AG04450 (cell line): ENCODE measurements around the gene WSCD2. TPM values are rescaled to one million over a fixed set of nuclear protein-coding genes. Genes with fewer than 3 reads are reported as not detected.

ENCODE experiments used
- CTCF ChIA-PET: fragments of 300-600, 350-600 bp; formaldehyde crosslinking; extraction: SDS; loops from one replicate; lab custom pipeline; 2022; ENCODE audit warnings: antibody characterized with exemption, inconsistent platforms; lab: Charles Lee
- POLR2A ChIA-PET: fragments of 350-600 bp; formaldehyde crosslinking; extraction: SDS; loops from one replicate; lab custom pipeline; 2021; ENCODE audit warnings: antibody characterized with exemption, inconsistent platforms; lab: Yijun Ruan, JAX
- DNase-seq: peaks from one replicate; pipeline ENCODE4 v3.0.0-alpha.2; 2011; ENCODE audit warnings: low read depth, low spot score
- H3K27ac ChIP-seq: one replicate; pipeline ENCODE4 v1.5.1; 2012; ENCODE audit warnings: low read depth, low read length, control low read depth
- H3K27me3 ChIP-seq: one replicate; pipeline ENCODE4 v1.6.0; 2012; ENCODE audit warnings: low read length; ENCODE audit not compliant: control insufficient read depth, insufficient read depth
- H3K4me3 ChIP-seq: 2 replicates; pipeline ENCODE4 v1.5.1; 2011; ENCODE audit warnings: mild to moderate bottlenecking, low read depth, low read length, control low read depth
- H3K9me3 ChIP-seq: 2 replicates; pipeline ENCODE4 v1.5.1; 2012; ENCODE audit warnings: low read length; ENCODE audit not compliant: control insufficient read depth, insufficient read depth
- CTCF ChIP-seq: IDR thresholded peaks from 2 replicates; pipeline ENCODE4 v1.5.1; 2011; ENCODE audit warnings: low read depth, low read length, control low read depth, inconsistent platforms
- polyA plus RNA-seq: library from polyadenylated mRNA; depleted of rRNA; stranded (reverse); fragments of >200 nt; gene quantifications from 2 replicates; pipeline ENCODE4 v1.2.3, GENCODE V29; 2011

WSCD2 gene
- polyA plus RNA-seq, 1 experiment, result not detected

GRCh38 chr12:108266131-108266530 lies 137.0 kb downstream of the WSCD2 start:
- no peak for TF ChIP-seq CTCF
- no peak for DNase-seq
- Histone ChIP-seq H3K27ac (no peak overlapping the region), H3K9me3 (no peaks in the 10 kb centered on the region), H3K4me3 (no peak overlapping the region), H3K27me3 (no peaks in the 10 kb centered on the region)
- CTCF ChIA-PET, result no interaction called here
- POLR2A ChIA-PET, result no interaction called here

- TF ChIP-seq CTCF, result no peak
- no peaks in the 10 kb centered on the region for H3K27me3 ChIP-seq
- CTCF ChIA-PET, result interaction anchor here (0.6 kb wide), 1 partner anchor 682 kb away, joined by 3 read pairs; no protein-coding TSS in a partner anchor
- no peak for DNase-seq
- POLR2A ChIA-PET, result no interaction called here
- no peaks in the 10 kb centered on the region for H3K9me3 ChIP-seq
- H3K4me3 ChIP-seq, result no peak overlapping the region
- H3K27ac ChIP-seq, result no peak overlapping the region
These were observed 138.4 kb downstream of the WSCD2 start for GRCh38 chr12:108267450-108267849.

- H3K27me3 ChIP-seq, result no peaks in the 10 kb centered on the region
- H3K9me3 ChIP-seq, result no peaks in the 10 kb centered on the region
- no peak overlapping the region for H3K27ac ChIP-seq
- no peak for DNase-seq
- POLR2A ChIA-PET, result no interaction called here
- CTCF ChIA-PET, result no interaction called here
- H3K4me3 ChIP-seq, result no peak overlapping the region
- no peak for TF ChIP-seq CTCF
These were observed 139.3 kb downstream of the WSCD2 start for GRCh38 chr12:108268397-108268796.

- DNase-seq, result no peak
- POLR2A ChIA-PET, result no interaction called here
- CTCF ChIA-PET, result no interaction called here
- Histone ChIP-seq H3K9me3 (no peaks in the 10 kb centered on the region), H3K27me3 (no peaks in the 10 kb centered on the region), H3K4me3 (no peak overlapping the region), H3K27ac (no peak overlapping the region)
- no peak for TF ChIP-seq CTCF
These were observed 140.1 kb downstream of the WSCD2 start for GRCh38 chr12:108269224-108269623.

GRCh38 chr12:108270035-108270848 lies 141.2 kb downstream of the WSCD2 start:
- POLR2A ChIA-PET, result no interaction called here
- CTCF ChIA-PET, result interaction anchor here (0.6 kb wide), 1 partner anchor 24 kb away, joined by 3 read pairs; no protein-coding TSS in a partner anchor
- no peaks in the 10 kb centered on the region for H3K27me3 ChIP-seq
- DNase-seq, result no peak
- TF ChIP-seq CTCF, result no peak
- H3K9me3 ChIP-seq, result no peaks in the 10 kb centered on the region
- no peak overlapping the region for H3K27ac ChIP-seq
- no peak overlapping the region for H3K4me3 ChIP-seq
